Thoracic aorta (tissue), 2 donors: ENCODE measurements around the gene JPT2. TPM values are rescaled to one million over a fixed set of nuclear protein-coding genes. Genes with fewer than 3 reads are reported as not detected.
"Not testable (repeated sequence)": the region's sequence is repeated elsewhere in the genome, so short reads cannot be mapped to it uniquely, and the experiment has no call there.

ENCODE experiments used
- ATAC-seq: fragments of 150-250 bp; one replicate; pipeline ENCODE4 v1.8.0; 2017; ENCODE audit warnings: low read depth; ENCODE audit not compliant: insufficient number of reproducible peaks, low FRiP score
- DNase-seq: peaks from one replicate; pipeline ENCODE4 v3.0.0-alpha.2; 2020; ENCODE audit warnings: low spot score
- H3K27ac ChIP-seq, 2 donors: fragments of 200-600 bp; sonication (generic); 1 replicate in 1 of 2; 2 replicates in 1 of 2; pipeline ENCODE4 v1.5.1; 2016; ENCODE audit warnings: mild to moderate bottlenecking in 2 of 2, moderate library complexity in 2 of 2
- H3K27me3 ChIP-seq: fragments of 200-600 bp; sonication (generic); replicated peaks from 2 replicates; pipeline ENCODE4 v1.6.0; 2016; ENCODE audit warnings: mild to moderate bottlenecking; ENCODE audit not compliant: insufficient read depth
- H3K36me3 ChIP-seq: fragments of 200-600 bp; sonication (generic); one replicate; pipeline ENCODE4 v1.5.1; 2016
- H3K4me1 ChIP-seq, 2 donors: fragments of 200-600 bp; sonication (generic); 1 replicate in 1 of 2; 2 replicates in 1 of 2; pipeline versions ENCODE4 v1.5.1 to v1.6.0; 2016; ENCODE audit warnings: low read depth in 2 of 2, mild to moderate bottlenecking in 1 of 2; ENCODE audit not compliant: control insufficient read depth in 1 of 2
- H3K4me3 ChIP-seq: fragments of 200-600 bp; sonication (generic); 2 replicates; pipeline ENCODE4 v1.5.1; 2016; ENCODE audit warnings: mild to moderate bottlenecking
- H3K9me3 ChIP-seq: fragments of 200-600 bp; sonication (generic); 2 replicates; pipeline ENCODE4 v1.5.1; 2016
- total RNA-seq, 2 donors: library from RNA; depleted of rRNA; stranded (reverse); fragments of >200 nt; gene quantifications; one replicate each; pipeline versions ENCODE4 v1.1.0 to v1.2.3, GENCODE V29; 2016
- TF ChIP-seq, protein P1 (sequence below): fragments of 200-600 bp; sonication (generic); IDR thresholded peaks from one replicate; pipeline ENCODE4 v1.5.1; 2019; ENCODE audit warnings: antibody characterized with exemption

The JPT2 gene
- total RNA-seq, 2 donors from 2014 or later: 17.1 to 26.1 TPM

DNA sequence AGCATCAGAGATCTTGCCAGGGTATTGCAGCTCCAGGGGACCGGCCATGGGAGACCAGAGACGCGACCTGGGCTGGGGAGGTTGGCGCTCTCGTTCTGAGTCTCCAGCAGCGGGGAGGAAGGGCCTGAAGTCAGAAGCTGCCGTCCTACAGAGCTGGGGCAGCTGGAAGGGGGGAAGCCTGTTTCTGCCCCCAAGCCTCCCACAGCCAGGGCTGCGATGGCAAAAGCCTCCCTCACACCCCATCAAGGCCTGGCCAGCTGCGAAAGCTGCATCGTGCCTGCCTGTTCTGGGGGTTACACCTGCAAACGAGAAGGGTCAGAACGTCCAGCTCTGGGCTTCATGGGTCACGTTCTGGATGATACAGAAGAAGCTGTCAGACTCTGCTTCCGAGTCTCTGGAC, 54.0 kb downstream of the JPT2 start:
- ATAC-seq (no peak), DNase-seq (no peak)
- H3K27me3 ChIP-seq: no peaks in the 10 kb centered on the region
- H3K27ac ChIP-seq: no peak overlapping the region
- H3K4me1 ChIP-seq: no peaks in the 10 kb centered on the region
- TF ChIP-seq, protein P1, sequence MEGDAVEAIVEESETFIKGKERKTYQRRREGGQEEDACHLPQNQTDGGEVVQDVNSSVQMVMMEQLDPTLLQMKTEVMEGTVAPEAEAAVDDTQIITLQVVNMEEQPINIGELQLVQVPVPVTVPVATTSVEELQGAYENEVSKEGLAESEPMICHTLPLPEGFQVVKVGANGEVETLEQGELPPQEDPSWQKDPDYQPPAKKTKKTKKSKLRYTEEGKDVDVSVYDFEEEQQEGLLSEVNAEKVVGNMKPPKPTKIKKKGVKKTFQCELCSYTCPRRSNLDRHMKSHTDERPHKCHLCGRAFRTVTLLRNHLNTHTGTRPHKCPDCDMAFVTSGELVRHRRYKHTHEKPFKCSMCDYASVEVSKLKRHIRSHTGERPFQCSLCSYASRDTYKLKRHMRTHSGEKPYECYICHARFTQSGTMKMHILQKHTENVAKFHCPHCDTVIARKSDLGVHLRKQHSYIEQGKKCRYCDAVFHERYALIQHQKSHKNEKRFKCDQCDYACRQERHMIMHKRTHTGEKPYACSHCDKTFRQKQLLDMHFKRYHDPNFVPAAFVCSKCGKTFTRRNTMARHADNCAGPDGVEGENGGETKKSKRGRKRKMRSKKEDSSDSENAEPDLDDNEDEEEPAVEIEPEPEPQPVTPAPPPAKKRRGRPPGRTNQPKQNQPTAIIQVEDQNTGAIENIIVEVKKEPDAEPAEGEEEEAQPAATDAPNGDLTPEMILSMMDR: no peak
- peaks cover 34% of the 10 kb centered on the region for H3K36me3 ChIP-seq
- H3K4me3 ChIP-seq: no peak overlapping the region
- H3K9me3 ChIP-seq: no peaks in the 10 kb centered on the region

DNA sequence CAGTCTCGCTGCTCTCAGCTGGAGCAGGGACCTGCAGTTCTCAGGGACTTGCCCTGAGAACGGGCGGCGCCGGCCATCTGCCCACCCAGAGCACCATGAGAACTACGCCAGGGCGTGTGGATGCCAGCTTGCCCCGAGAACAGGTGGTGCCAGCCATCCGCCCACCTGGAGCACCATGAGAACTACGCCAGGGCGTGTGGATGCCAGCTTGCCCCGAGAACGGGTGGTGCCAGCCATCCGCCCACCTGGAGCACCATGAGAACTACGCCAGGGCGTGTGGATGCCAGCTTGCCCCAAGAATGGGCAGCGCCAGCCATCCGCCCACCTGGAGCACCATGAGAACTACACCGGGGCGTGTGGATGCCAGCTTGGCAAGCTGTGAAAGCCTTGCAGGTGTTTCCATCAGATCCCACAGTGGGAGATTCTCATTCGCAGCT, 54.5 kb downstream of the JPT2 start:
- H3K36me3 ChIP-seq: peaks cover 33% of the 10 kb centered on the region
- DNase-seq, H3K9me3 ChIP-seq, H3K27ac ChIP-seq, ATAC-seq, H3K27me3 ChIP-seq, H3K4me3 ChIP-seq, H3K4me1 ChIP-seq: not testable (repeated sequence)

DNA sequence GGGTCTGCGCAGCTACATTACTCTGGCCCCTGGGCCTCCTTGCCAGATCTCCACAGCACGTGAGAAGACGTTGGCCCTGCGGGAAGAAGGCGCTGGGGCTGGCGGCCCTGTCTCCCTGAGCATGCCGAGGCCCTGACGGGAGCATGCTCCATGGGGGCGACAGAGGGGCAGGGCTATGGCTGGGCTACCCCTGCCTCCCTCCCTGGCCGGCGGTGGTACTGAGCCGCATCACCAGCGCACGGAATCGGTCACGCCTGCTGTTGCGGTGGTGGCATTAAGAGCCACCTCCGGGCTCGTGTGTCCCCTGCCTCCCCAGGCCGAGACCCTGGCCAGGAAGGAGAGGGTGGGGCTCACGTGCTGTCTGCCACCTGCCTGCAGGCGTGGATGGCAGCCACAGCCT, 56.0 kb downstream of the JPT2 start:
- ATAC-seq (no peak), DNase-seq (no peak)
- Histone ChIP-seq H3K27me3 (no peaks in the 10 kb centered on the region), H3K4me3 (no peak overlapping the region), H3K36me3 (peaks cover 26% of the 10 kb centered on the region), H3K27ac (no peak overlapping the region), H3K9me3 (no peaks in the 10 kb centered on the region), H3K4me1 (no peaks in the 10 kb centered on the region)
- TF ChIP-seq, protein P1: no peak

DNA sequence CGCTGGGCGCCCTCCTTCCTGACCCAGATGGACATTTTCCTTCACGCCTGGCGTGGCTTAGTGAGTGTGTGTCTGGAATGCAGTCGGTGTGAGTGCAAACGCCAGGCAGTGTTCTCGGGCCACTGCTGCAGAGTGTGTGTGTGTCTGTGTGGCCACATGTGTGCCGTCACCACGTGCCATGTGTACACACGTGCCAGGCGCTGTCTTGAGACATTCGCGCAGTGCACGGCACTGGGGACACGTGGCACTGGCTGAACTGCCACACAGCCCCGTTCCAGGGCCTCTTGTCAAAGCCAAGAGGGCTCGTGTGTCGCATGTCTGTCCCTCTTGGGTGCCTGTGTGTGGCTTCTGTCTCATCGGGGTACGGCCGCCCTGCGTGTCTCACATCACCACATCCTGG, 56.7 kb downstream of the JPT2 start:
- no peak overlapping the region for H3K27ac ChIP-seq
- no peaks in the 10 kb centered on the region for H3K27me3 ChIP-seq
- H3K4me3 ChIP-seq: no peak overlapping the region
- ATAC-seq (no peak), DNase-seq (no peak)
- TF ChIP-seq, protein P1: no peak
- H3K36me3 ChIP-seq: peaks cover 20% of the 10 kb centered on the region
- no peaks in the 10 kb centered on the region for H3K4me1 ChIP-seq
- H3K9me3 ChIP-seq: no peaks in the 10 kb centered on the region

DNA sequence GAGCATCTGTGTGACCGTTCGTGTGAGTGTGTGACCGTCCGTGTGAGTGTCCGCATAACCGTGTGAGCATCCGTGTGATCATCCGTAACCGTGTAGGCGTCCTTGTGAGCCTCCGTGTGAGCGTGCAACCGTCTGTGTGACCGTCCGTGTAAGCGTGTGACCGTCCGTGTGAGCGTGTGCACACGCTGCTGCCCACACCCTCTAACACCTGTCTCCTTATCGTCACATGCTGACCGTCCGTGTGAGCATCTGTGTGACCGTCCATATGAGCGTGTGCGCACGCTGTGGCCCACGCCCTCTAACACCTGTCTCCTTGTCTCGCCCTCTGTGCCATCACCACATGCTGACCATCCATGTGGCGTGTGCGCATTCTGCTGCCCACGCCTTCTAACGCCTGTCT, 62.2 kb downstream of the JPT2 start:
- Histone ChIP-seq H3K4me3 (no peak overlapping the region), H3K36me3 (peaks cover 20% of the 10 kb centered on the region), H3K4me1 (no peaks in the 10 kb centered on the region), H3K9me3 (no peaks in the 10 kb centered on the region), H3K27me3 (no peaks in the 10 kb centered on the region), H3K27ac (no peak overlapping the region)
- DNase-seq (no peak), ATAC-seq (no peak)
- TF ChIP-seq, protein P1: no peak

DNA sequence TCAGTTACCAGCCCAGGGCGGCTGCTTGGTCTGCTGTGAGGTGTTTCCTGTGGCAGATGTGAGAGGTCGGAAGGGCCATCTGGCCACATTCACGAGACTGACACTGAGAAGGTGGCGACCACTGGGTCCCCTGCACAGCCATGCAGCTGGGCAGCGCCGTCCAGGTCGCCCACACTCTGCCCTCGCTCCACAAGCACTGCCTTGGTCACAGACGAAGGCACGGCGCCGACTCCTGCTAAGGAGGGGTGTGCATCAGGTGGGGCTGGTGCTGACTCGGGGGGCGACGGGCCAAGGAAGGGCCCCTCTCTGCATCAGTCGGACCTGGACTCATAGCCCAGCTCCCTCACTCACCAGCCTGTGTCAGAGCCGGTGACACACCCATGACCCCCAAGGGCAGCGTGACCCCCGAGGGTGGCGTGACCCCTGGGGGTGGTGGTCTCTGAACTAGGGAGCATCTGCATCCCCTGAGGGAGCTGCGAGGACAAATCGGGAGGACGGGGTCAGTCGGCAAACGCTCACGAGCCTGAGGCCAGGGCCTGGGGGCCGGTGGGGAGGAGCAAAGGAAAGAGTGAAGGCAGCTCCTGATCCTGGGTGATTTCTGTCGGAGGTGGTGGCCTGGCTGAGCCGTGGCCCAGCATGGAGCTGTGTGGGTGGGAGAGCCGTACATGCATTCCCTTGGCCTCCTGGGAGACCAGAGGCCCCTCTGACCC, 62.9 kb downstream of the JPT2 start:
- peaks cover 20% of the 10 kb centered on the region for H3K36me3 ChIP-seq
- H3K4me3 ChIP-seq: no peak overlapping the region
- DNase-seq (no peak), ATAC-seq (no peak)
- no peaks in the 10 kb centered on the region for H3K4me1 ChIP-seq
- TF ChIP-seq, protein P1: no peak
- no peak overlapping the region for H3K27ac ChIP-seq
- H3K9me3 ChIP-seq: no peaks in the 10 kb centered on the region
- H3K27me3 ChIP-seq: no peaks in the 10 kb centered on the region
